Measurements from ENCODE around the gene BID. TPM values are rescaled to one million over a fixed set of nuclear protein-coding genes. Genes with fewer than 3 reads are reported as not detected.

Gene BID
- total RNA-seq, 2 donors from 2014 or later: 20.1 to 24.4 TPM

DNA sequence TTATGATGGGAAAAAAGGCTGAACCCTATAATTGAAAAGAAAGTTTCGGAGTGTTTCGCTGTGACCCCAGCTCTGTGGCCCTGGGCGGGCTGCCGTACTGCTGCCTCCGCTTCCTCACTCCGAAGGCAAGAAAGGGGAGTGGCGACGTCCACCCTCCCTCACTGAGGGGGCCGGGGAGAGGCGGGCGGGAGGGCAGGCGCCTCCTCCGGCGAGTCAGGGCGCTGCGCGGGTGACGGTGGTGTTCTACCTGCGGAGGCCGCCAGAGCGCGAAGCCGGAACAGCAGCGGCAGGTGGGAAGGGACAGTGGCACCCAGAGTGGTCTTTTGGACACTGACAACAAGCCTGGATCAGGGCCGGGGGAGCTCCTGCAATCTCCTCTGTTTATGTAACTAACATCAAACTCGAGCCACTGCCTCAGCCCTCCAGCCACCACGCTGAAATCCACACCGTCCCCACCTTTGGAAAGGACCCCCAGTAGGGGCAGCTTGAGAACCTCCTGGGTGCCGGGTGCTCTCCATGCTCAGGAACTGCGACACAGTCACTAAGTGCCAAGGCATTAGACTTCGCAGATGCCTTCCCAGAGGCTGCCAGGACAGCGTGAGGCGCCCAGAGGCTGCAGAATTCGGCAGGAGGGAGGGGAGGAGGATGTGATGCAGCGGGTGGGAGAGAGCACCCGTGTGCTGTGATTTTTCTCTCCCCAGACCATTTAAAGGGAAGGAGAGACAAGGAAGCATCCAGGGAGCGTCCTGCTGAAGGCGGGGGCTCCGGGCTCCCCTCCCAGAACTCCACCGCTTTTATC lies 25.5 kb downstream of the BID start:
- H3K27ac ChIP-seq (ENCODE audit: low read depth, low read length): no peak overlapping the region
- no peaks in the 10 kb centered on the region for H3K9me3 Mint-ChIP-seq
- H3K4me3 ChIP-seq (ENCODE audit: low read length): no peak overlapping the region
- H3K4me1 ChIP-seq (ENCODE audit: control insufficient read depth, insufficient read depth, low read length): no peaks in the 10 kb centered on the region
- H3K9me3 ChIP-seq (ENCODE audit: control insufficient read depth, low read length): no peaks in the 10 kb centered on the region
- H3K4me3 Mint-ChIP-seq: no peak overlapping the region
- H3K4me1 Mint-ChIP-seq: peaks cover 5% of the 10 kb centered on the region
- H3K36me3 Mint-ChIP-seq (ENCODE audit: low read depth): no peaks in the 10 kb centered on the region
- TF ChIP-seq, protein P1, sequence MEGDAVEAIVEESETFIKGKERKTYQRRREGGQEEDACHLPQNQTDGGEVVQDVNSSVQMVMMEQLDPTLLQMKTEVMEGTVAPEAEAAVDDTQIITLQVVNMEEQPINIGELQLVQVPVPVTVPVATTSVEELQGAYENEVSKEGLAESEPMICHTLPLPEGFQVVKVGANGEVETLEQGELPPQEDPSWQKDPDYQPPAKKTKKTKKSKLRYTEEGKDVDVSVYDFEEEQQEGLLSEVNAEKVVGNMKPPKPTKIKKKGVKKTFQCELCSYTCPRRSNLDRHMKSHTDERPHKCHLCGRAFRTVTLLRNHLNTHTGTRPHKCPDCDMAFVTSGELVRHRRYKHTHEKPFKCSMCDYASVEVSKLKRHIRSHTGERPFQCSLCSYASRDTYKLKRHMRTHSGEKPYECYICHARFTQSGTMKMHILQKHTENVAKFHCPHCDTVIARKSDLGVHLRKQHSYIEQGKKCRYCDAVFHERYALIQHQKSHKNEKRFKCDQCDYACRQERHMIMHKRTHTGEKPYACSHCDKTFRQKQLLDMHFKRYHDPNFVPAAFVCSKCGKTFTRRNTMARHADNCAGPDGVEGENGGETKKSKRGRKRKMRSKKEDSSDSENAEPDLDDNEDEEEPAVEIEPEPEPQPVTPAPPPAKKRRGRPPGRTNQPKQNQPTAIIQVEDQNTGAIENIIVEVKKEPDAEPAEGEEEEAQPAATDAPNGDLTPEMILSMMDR (conservative IDR thresholded peaks at IDR 0.05): peak; percentile 82
- no peaks in the 10 kb centered on the region for H3K27me3 Mint-ChIP-seq (ENCODE audit: insufficient read depth)
- H3K9ac ChIP-seq (ENCODE audit: extremely low read depth, low read length, poor library complexity, severe bottlenecking): no peak overlapping the region
- no peaks in the 10 kb centered on the region for H3K27me3 ChIP-seq (ENCODE audit: control insufficient read depth, insufficient read depth, low read length, poor library complexity, severe bottlenecking)
- no peak overlapping the region for H3K27ac Mint-ChIP-seq
- no peaks in the 10 kb centered on the region for H3K36me3 ChIP-seq (ENCODE audit: control insufficient read depth, insufficient read depth, low read length)
- peak; percentile 92 for DNase-seq
- WGBS, 2 experiments (ENCODE audit: insufficient coverage in 1 of 2, insufficient read length in 1 of 2): 72 to 90% methylated on average over 27 to 40 of the region's 40 CpGs

DNA sequence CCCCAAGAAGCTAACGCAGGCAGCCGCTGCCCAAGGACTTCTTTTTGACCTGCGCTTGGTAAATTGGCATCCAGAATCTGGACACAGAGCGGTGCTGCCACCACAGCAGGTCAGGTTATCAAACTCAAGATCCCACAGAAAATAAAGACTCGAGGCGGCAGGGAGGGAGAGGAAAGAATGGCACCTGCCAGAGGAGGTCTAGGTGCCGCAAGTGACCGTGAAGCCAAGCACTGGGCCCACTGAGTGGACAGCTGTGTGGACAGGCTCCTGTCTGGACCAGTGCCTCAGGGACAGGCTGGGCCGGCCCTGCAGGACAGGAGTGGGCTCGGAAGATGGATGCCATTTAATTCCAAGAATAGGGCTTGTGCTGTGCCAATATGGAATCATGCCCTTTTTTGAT lies 27.4 kb downstream of the BID start:
- Mint-ChIP-seq H3K27me3 (ENCODE audit: insufficient read depth) (no peaks in the 10 kb centered on the region), H3K27ac (no peak overlapping the region), H3K4me3 (no peak overlapping the region), H3K9me3 (no peaks in the 10 kb centered on the region), H3K36me3 (ENCODE audit: low read depth) (no peaks in the 10 kb centered on the region), H3K4me1 (peaks cover 8% of the 10 kb centered on the region)
- no peaks in the 10 kb centered on the region for H3K27me3 ChIP-seq (ENCODE audit: control insufficient read depth, insufficient read depth, low read length, poor library complexity, severe bottlenecking)
- no peaks in the 10 kb centered on the region for H3K36me3 ChIP-seq (ENCODE audit: control insufficient read depth, insufficient read depth, low read length)
- H3K4me3 ChIP-seq (ENCODE audit: low read length): no peak overlapping the region
- TF ChIP-seq, protein P1 (conservative IDR thresholded peaks at IDR 0.05): no peak
- no peaks in the 10 kb centered on the region for H3K9me3 ChIP-seq (ENCODE audit: control insufficient read depth, low read length)
- DNase-seq: no peak
- H3K4me1 ChIP-seq (ENCODE audit: control insufficient read depth, insufficient read depth, low read length): no peaks in the 10 kb centered on the region
- H3K9ac ChIP-seq (ENCODE audit: extremely low read depth, low read length, poor library complexity, severe bottlenecking): no peak overlapping the region
- H3K27ac ChIP-seq (ENCODE audit: low read depth, low read length): no peak overlapping the region
- 90 to 96% methylated on average over 5 to 10 of the region's 10 CpGs for WGBS, 2 experiments (ENCODE audit: insufficient coverage in 1 of 2, insufficient read length in 1 of 2)

DNA sequence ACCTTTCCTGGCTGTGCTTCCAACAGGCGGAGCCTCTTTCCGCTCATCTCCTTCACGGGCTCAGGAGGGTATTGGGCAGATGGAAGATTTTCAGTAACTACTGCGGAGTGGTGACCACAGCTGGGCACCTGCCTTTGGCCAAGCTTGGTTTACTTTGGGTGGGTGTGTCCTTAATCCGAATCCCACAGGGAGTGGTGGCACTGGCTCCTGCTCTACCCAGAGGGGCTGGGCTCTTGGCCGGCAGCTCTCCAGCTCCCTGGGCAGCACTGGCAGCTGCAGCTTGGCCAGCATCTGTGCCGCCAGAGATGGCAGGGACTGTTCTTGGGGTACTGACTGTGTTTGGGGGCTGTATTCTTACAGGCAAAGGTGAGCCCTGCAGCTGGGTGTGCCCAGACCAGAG lies 29.8 kb downstream of the BID start:
- Histone ChIP-seq H3K27me3 (ENCODE audit: control insufficient read depth, insufficient read depth, low read length, poor library complexity, severe bottlenecking) (no peaks in the 10 kb centered on the region), H3K9ac (ENCODE audit: extremely low read depth, low read length, poor library complexity, severe bottlenecking) (no peak overlapping the region), H3K27ac (ENCODE audit: low read depth, low read length) (no peak overlapping the region), H3K36me3 (ENCODE audit: control insufficient read depth, insufficient read depth, low read length) (no peaks in the 10 kb centered on the region), H3K9me3 (ENCODE audit: control insufficient read depth, low read length) (no peaks in the 10 kb centered on the region), H3K4me1 (ENCODE audit: control insufficient read depth, insufficient read depth, low read length) (no peaks in the 10 kb centered on the region), H3K4me3 (ENCODE audit: low read length) (no peak overlapping the region)
- no peak overlapping the region for H3K27ac Mint-ChIP-seq
- TF ChIP-seq, protein P1 (conservative IDR thresholded peaks at IDR 0.05): no peak
- no peaks in the 10 kb centered on the region for H3K27me3 Mint-ChIP-seq (ENCODE audit: insufficient read depth)
- H3K9me3 Mint-ChIP-seq: no peaks in the 10 kb centered on the region
- H3K4me3 Mint-ChIP-seq: no peak overlapping the region
- H3K4me1 Mint-ChIP-seq: peaks cover 11% of the 10 kb centered on the region
- WGBS, 2 experiments (ENCODE audit: insufficient coverage in 1 of 2, insufficient read length in 1 of 2): 79 to 89% methylated on average over 5 to 7 of the region's 7 CpGs
- DNase-seq: no peak
- H3K36me3 Mint-ChIP-seq (ENCODE audit: low read depth): no peaks in the 10 kb centered on the region
